Measurements from ENCODE around the gene RNASE4.
A peak's percentile ranks its signal among the peaks of the same experiment; 100 is the strongest.
"Not testable (repeated sequence)": the region's sequence is repeated elsewhere in the genome, so short reads cannot be mapped to it uniquely, and the experiment has no call there.

Gene RNASE4

GRCh38 chr14:20690848-20691640, 6.7 kb downstream of the RNASE4 start:
- no peak for TF ChIP-seq ZFX (IDR thresholded peaks at IDR 0.05)
- TF ChIP-seq CTCF (conservative IDR thresholded peaks at IDR 0.05): peak; percentile 86
- no peak overlapping the region for H3K27ac ChIP-seq

- TF ChIP-seq ZFX (IDR thresholded peaks at IDR 0.05) (no peak), CTCF (conservative IDR thresholded peaks at IDR 0.05) (no peak)
- no peak overlapping the region for H3K27ac ChIP-seq
Observed at GRCh38 chr14:20692116-20692751, 7.9 kb downstream of the RNASE4 start.

GRCh38 chr14:20696764-20697163, 12.4 kb downstream of the RNASE4 start:
- TF ChIP-seq ZFX (IDR thresholded peaks at IDR 0.05) (no peak), CTCF (conservative IDR thresholded peaks at IDR 0.05) (no peak)
- no peak overlapping the region for H3K27ac ChIP-seq

- no peak for TF ChIP-seq ZFX (IDR thresholded peaks at IDR 0.05)
- TF ChIP-seq CTCF (conservative IDR thresholded peaks at IDR 0.05): peak; percentile 84
- H3K27ac ChIP-seq: no peak overlapping the region
Observed at GRCh38 chr14:20697273-20698017, 13.1 kb downstream of the RNASE4 start.

GRCh38 chr14:20698018-20698329, 13.6 kb downstream of the RNASE4 start:
- no peak overlapping the region for H3K27ac ChIP-seq
- peak; percentile 62 for TF ChIP-seq CTCF (conservative IDR thresholded peaks at IDR 0.05)
- TF ChIP-seq ZFX (IDR thresholded peaks at IDR 0.05): no peak

- H3K27ac ChIP-seq: no peak overlapping the region
- TF ChIP-seq ZFX (IDR thresholded peaks at IDR 0.05) (no peak), CTCF (conservative IDR thresholded peaks at IDR 0.05) (no peak)
Observed at GRCh38 chr14:20698934-20699333, 14.6 kb downstream of the RNASE4 start.

- H3K27ac ChIP-seq: no peak overlapping the region
- no peak for TF ChIP-seq CTCF (conservative IDR thresholded peaks at IDR 0.05)
- no peak for TF ChIP-seq ZFX (IDR thresholded peaks at IDR 0.05)
Observed at GRCh38 chr14:20699931-20700330, 15.6 kb downstream of the RNASE4 start.

GRCh38 chr14:20700965-20701364, 16.6 kb downstream of the RNASE4 start:
- not testable (repeated sequence) for H3K27ac ChIP-seq
